Mucosa of rectum (tissue), 2 donors: ENCODE measurements around the gene ARHGAP15.

Source experiments
- H3K27ac ChIP-seq, 2 donors: one replicate each; pipeline ENCODE4 v1.7.0; 2013; ENCODE audit warnings: inconsistent platforms in 2 of 2, low read depth in 2 of 2, low read length in 2 of 2
- H3K27me3 ChIP-seq, 2 donors: one replicate each; pipeline ENCODE4 v1.7.0; 2013; ENCODE audit warnings: low read length in 2 of 2; ENCODE audit not compliant: control insufficient read depth in 2 of 2, insufficient read depth in 2 of 2
- H3K36me3 ChIP-seq, 2 donors: one replicate each; pipeline ENCODE4 v1.7.0; 2013; ENCODE audit warnings: low read length in 2 of 2; ENCODE audit not compliant: control insufficient read depth in 2 of 2, insufficient read depth in 2 of 2
- H3K4me1 ChIP-seq, 2 donors: one replicate each; pipeline ENCODE4 v1.7.0; 2013; ENCODE audit warnings: low read length in 2 of 2, mild to moderate bottlenecking in 1 of 2; ENCODE audit not compliant: control insufficient read depth in 2 of 2, insufficient read depth in 2 of 2
- H3K4me3 ChIP-seq, 2 donors: one replicate each; pipeline ENCODE4 v1.7.0; 2013; ENCODE audit warnings: low read length in 2 of 2
- H3K9ac ChIP-seq, 2 donors: one replicate each; pipeline ENCODE4 v1.7.0; 2013; ENCODE audit warnings: low read length in 2 of 2, low read depth in 1 of 2, mild to moderate bottlenecking in 1 of 2
- H3K9me3 ChIP-seq, 2 donors: one replicate each; pipeline ENCODE4 v1.7.0; 2013; ENCODE audit warnings: low read length in 2 of 2; ENCODE audit not compliant: control insufficient read depth in 2 of 2
- donor health status: healthy.
- donor health status: Normal muscosa, but diverticular disease.

Gene ARHGAP15

GRCh38 chr2:143762176-143762928, 633.1 kb downstream of the ARHGAP15 start:
- no peak overlapping the region for H3K27ac ChIP-seq
- H3K9me3 ChIP-seq, result no peaks in the 10 kb centered on the region
- no peak overlapping the region for H3K4me3 ChIP-seq
- no peak overlapping the region for H3K9ac ChIP-seq
- H3K36me3 ChIP-seq, result no peaks in the 10 kb centered on the region
- no peaks in the 10 kb centered on the region for H3K27me3 ChIP-seq
- no peaks in the 10 kb centered on the region for H3K4me1 ChIP-seq

GRCh38 chr2:143764261-143764660, 635.0 kb downstream of the ARHGAP15 start:
- no peaks in the 10 kb centered on the region for H3K36me3 ChIP-seq
- no peak overlapping the region for H3K27ac ChIP-seq
- H3K27me3 ChIP-seq, result no peaks in the 10 kb centered on the region
- H3K4me1 ChIP-seq, result no peaks in the 10 kb centered on the region
- H3K9me3 ChIP-seq, result no peaks in the 10 kb centered on the region
- no peak overlapping the region for H3K4me3 ChIP-seq
- H3K9ac ChIP-seq, result no peak overlapping the region

GRCh38 chr2:143764706-143765105, 635.5 kb downstream of the ARHGAP15 start:
- H3K27ac ChIP-seq, result no peak overlapping the region
- no peaks in the 10 kb centered on the region for H3K9me3 ChIP-seq
- no peaks in the 10 kb centered on the region for H3K36me3 ChIP-seq
- no peaks in the 10 kb centered on the region for H3K27me3 ChIP-seq
- H3K4me3 ChIP-seq, result no peak overlapping the region
- no peak overlapping the region for H3K9ac ChIP-seq
- no peaks in the 10 kb centered on the region for H3K4me1 ChIP-seq

- Histone ChIP-seq H3K9ac (no peak overlapping the region), H3K36me3 (no peaks in the 10 kb centered on the region), H3K4me1 (no peaks in the 10 kb centered on the region), H3K27ac (no peak overlapping the region), H3K27me3 (no peaks in the 10 kb centered on the region), H3K4me3 (no peak overlapping the region), H3K9me3 (no peaks in the 10 kb centered on the region)
Observed at GRCh38 chr2:143768991-143769390, 639.8 kb downstream of the ARHGAP15 start.

GRCh38 chr2:143771939-143772338, 642.7 kb downstream of the ARHGAP15 start:
- H3K9ac ChIP-seq, result no peak overlapping the region
- no peaks in the 10 kb centered on the region for H3K36me3 ChIP-seq
- H3K4me1 ChIP-seq, result no peaks in the 10 kb centered on the region
- no peaks in the 10 kb centered on the region for H3K27me3 ChIP-seq
- no peaks in the 10 kb centered on the region for H3K9me3 ChIP-seq
- H3K4me3 ChIP-seq, result no peak overlapping the region
- no peak overlapping the region for H3K27ac ChIP-seq

GRCh38 chr2:143776526-143777297, 647.5 kb downstream of the ARHGAP15 start:
- Histone ChIP-seq H3K36me3 (no peaks in the 10 kb centered on the region), H3K9ac (no peak overlapping the region), H3K4me3 (no peak overlapping the region), H3K27me3 (no peaks in the 10 kb centered on the region), H3K27ac (no peak overlapping the region), H3K4me1 (no peaks in the 10 kb centered on the region), H3K9me3 (no peaks in the 10 kb centered on the region)

- Histone ChIP-seq H3K4me1 (no peaks in the 10 kb centered on the region), H3K36me3 (no peaks in the 10 kb centered on the region), H3K9ac (no peak overlapping the region), H3K27me3 (no peaks in the 10 kb centered on the region), H3K4me3 (no peak overlapping the region), H3K9me3 (no peaks in the 10 kb centered on the region), H3K27ac (no peak overlapping the region)
Observed at GRCh38 chr2:143779021-143779420, 649.8 kb downstream of the ARHGAP15 start.

GRCh38 chr2:143786026-143786765, 657.0 kb downstream of the ARHGAP15 start:
- Histone ChIP-seq H3K9me3 (no peaks in the 10 kb centered on the region), H3K4me1 (no peaks in the 10 kb centered on the region), H3K4me3 (no peak overlapping the region), H3K9ac (no peak overlapping the region), H3K27me3 (no peaks in the 10 kb centered on the region), H3K27ac (no peak overlapping the region), H3K36me3 (no peaks in the 10 kb centered on the region)

GRCh38 chr2:143787674-143788073, 658.5 kb downstream of the ARHGAP15 start:
- Histone ChIP-seq H3K36me3 (no peaks in the 10 kb centered on the region), H3K9ac (no peak overlapping the region), H3K27ac (no peak overlapping the region), H3K27me3 (no peaks in the 10 kb centered on the region), H3K4me3 (no peak overlapping the region), H3K4me1 (no peaks in the 10 kb centered on the region), H3K9me3 (no peaks in the 10 kb centered on the region)

- Histone ChIP-seq H3K9me3 (no peaks in the 10 kb centered on the region), H3K4me3 (no peak overlapping the region), H3K27ac (no peak overlapping the region), H3K27me3 (no peaks in the 10 kb centered on the region), H3K4me1 (no peaks in the 10 kb centered on the region), H3K9ac (no peak overlapping the region), H3K36me3 (no peaks in the 10 kb centered on the region)
Observed at GRCh38 chr2:143792602-143793001, 663.4 kb downstream of the ARHGAP15 start.
